ENCODE measurements around the gene TMEM229B. TPM values are rescaled to one million over a fixed set of nuclear protein-coding genes. Genes with fewer than 3 reads are reported as not detected.

The TMEM229B gene
- polyA plus RNA-seq, 1 donor from 2014 or later = 4.2 TPM

DNA sequence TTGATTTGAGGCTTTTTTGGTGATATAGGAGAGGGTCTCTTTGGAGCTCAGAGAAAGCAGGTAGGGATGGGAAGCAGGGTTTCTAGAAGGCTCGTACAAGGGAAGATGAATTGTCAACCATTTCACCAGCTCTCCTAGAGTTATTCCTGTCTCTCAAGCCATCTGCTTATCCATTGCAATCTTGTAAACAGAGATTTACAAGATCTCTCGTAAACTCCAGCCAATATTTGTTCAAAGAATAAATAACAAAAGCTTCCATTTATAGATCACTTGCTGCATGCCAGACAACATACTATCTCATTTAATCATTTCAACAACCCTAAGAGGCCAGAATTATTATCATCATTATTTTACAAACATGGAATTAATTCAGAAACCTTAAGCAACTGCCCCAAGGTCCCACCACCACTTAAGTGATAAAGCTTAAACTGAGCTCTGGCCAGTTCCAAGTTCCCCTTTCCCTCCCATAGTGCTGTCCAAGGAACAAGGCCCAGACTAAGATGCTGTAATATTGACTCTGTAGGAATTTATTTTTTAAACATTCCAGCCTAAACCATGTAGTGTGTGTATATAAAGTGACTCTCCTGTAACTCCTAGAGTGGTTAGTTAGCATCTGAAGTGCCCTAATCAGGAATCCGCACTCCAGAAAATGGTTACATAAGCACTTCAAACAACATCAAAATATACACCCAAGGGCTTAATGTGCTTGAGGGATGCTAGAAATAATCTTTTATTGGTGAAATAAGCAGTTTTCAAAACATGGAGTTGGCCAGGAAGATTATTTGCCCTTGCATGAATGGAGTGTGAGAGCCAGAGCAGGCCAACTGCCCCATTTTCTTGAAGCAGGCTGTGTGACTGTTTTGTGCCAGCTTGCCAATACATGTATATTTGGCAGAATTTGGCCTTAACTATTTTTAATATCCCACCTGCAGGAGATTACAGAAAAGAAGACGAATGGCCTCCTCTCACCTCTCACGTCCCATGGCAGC lies 41.7 kb upstream of the TMEM229B start:
- TF ChIP-seq POLR2AphosphoS5 (IDR thresholded peaks at IDR 0.05) (no peak), RAD21 (conservative IDR thresholded peaks at IDR 0.05) (no peak), EZH2 (IDR thresholded peaks at IDR 0.05; ENCODE audit: borderline replicate concordance, insufficient read depth, low read length, poor library complexity, severe bottlenecking) (no peak)
- no peaks in the 10 kb centered on the region for H3K36me3 ChIP-seq (ENCODE audit: insufficient read depth, low read length)
- no peaks in the 10 kb centered on the region for H3K9me3 ChIP-seq (ENCODE audit: low read length)
- H4K20me1 ChIP-seq (ENCODE audit: insufficient read depth) = no peaks in the 10 kb centered on the region
- no peaks in the 10 kb centered on the region for H3F3A ChIP-seq (ENCODE audit: insufficient read depth, low read length, poor library complexity, severe bottlenecking)
- no peak overlapping the region for H2AFZ ChIP-seq (ENCODE audit: low read depth, low read length)
- no peak overlapping the region for H3K27ac ChIP-seq (ENCODE audit: low read length)
- H3K27me3 ChIP-seq (ENCODE audit: insufficient read depth, low read depth, low read length) = no peaks in the 10 kb centered on the region
- no peak overlapping the region for H3K4me3 ChIP-seq (ENCODE audit: low read length)
- no peaks in the 10 kb centered on the region for H3K9me2 ChIP-seq (ENCODE audit: insufficient read depth, low read length)
- no peak overlapping the region for H3K9ac ChIP-seq (ENCODE audit: low read length)
- H3K4me2 ChIP-seq (ENCODE audit: low read length) = no peak overlapping the region
- H3K79me2 ChIP-seq (replicated peaks; ENCODE audit: insufficient read depth, low read length) = no peaks in the 10 kb centered on the region

DNA sequence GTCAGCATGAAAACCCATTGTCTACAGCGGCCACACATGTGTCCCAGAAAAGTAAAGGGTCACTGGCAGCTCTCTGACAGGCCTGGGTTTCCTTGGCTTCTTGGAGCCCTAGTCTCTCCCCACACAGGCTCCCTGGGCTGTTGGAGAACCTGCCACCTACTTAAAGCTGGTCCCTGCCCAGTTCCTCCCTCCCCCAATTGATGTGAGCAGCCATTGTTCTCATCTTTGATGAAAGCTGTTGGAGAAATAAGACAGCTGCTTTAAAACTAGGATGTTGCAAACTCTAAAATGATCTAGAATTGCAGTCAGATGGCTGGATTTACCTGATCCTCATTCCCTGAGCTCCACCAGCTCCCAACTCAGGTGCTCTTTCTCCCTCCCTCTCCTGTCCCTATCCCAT lies 39.8 kb upstream of the TMEM229B start:
- no peaks in the 10 kb centered on the region for H3K9me2 ChIP-seq (ENCODE audit: insufficient read depth, low read length)
- H3K36me3 ChIP-seq (ENCODE audit: insufficient read depth, low read length) = no peaks in the 10 kb centered on the region
- H3K4me3 ChIP-seq (ENCODE audit: low read length) = no peak overlapping the region
- H3K4me2 ChIP-seq (ENCODE audit: low read length) = no peak overlapping the region
- H3K27ac ChIP-seq (ENCODE audit: low read length) = no peak overlapping the region
- no peaks in the 10 kb centered on the region for H3K9me3 ChIP-seq (ENCODE audit: low read length)
- H3K27me3 ChIP-seq (ENCODE audit: insufficient read depth, low read depth, low read length) = no peaks in the 10 kb centered on the region
- TF ChIP-seq, protein P1, sequence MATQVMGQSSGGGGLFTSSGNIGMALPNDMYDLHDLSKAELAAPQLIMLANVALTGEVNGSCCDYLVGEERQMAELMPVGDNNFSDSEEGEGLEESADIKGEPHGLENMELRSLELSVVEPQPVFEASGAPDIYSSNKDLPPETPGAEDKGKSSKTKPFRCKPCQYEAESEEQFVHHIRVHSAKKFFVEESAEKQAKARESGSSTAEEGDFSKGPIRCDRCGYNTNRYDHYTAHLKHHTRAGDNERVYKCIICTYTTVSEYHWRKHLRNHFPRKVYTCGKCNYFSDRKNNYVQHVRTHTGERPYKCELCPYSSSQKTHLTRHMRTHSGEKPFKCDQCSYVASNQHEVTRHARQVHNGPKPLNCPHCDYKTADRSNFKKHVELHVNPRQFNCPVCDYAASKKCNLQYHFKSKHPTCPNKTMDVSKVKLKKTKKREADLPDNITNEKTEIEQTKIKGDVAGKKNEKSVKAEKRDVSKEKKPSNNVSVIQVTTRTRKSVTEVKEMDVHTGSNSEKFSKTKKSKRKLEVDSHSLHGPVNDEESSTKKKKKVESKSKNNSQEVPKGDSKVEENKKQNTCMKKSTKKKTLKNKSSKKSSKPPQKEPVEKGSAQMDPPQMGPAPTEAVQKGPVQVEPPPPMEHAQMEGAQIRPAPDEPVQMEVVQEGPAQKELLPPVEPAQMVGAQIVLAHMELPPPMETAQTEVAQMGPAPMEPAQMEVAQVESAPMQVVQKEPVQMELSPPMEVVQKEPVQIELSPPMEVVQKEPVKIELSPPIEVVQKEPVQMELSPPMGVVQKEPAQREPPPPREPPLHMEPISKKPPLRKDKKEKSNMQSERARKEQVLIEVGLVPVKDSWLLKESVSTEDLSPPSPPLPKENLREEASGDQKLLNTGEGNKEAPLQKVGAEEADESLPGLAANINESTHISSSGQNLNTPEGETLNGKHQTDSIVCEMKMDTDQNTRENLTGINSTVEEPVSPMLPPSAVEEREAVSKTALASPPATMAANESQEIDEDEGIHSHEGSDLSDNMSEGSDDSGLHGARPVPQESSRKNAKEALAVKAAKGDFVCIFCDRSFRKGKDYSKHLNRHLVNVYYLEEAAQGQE (IDR thresholded peaks at IDR 0.05; ENCODE audit: borderline replicate concordance) = no peak
- TF ChIP-seq EZH2 (IDR thresholded peaks at IDR 0.05; ENCODE audit: borderline replicate concordance, insufficient read depth, low read length, poor library complexity, severe bottlenecking) (no peak), SMC3 (conservative IDR thresholded peaks at IDR 0.05; ENCODE audit: poor library complexity) (no peak), TAF1 (IDR thresholded peaks at IDR 0.05; ENCODE audit: low read depth) (no peak), RAD21 (conservative IDR thresholded peaks at IDR 0.05) (no peak), EP300 (conservative IDR thresholded peaks at IDR 0.05; ENCODE audit: poor library complexity, severe bottlenecking) (no peak), MXI1 (conservative IDR thresholded peaks at IDR 0.05; ENCODE audit: poor library complexity, severe bottlenecking) (no peak), POLR2AphosphoS5 (IDR thresholded peaks at IDR 0.05) (no peak)
- TF ChIP-seq, protein P2, sequence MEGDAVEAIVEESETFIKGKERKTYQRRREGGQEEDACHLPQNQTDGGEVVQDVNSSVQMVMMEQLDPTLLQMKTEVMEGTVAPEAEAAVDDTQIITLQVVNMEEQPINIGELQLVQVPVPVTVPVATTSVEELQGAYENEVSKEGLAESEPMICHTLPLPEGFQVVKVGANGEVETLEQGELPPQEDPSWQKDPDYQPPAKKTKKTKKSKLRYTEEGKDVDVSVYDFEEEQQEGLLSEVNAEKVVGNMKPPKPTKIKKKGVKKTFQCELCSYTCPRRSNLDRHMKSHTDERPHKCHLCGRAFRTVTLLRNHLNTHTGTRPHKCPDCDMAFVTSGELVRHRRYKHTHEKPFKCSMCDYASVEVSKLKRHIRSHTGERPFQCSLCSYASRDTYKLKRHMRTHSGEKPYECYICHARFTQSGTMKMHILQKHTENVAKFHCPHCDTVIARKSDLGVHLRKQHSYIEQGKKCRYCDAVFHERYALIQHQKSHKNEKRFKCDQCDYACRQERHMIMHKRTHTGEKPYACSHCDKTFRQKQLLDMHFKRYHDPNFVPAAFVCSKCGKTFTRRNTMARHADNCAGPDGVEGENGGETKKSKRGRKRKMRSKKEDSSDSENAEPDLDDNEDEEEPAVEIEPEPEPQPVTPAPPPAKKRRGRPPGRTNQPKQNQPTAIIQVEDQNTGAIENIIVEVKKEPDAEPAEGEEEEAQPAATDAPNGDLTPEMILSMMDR (IDR thresholded peaks at IDR 0.05; ENCODE audit: poor library complexity, severe bottlenecking) = no peak
- H2AFZ ChIP-seq (ENCODE audit: low read depth, low read length) = no peak overlapping the region
- H3K9ac ChIP-seq (ENCODE audit: low read length) = no peak overlapping the region
- H3F3A ChIP-seq (ENCODE audit: insufficient read depth, low read length, poor library complexity, severe bottlenecking) = no peaks in the 10 kb centered on the region
- H4K20me1 ChIP-seq (ENCODE audit: insufficient read depth) = no peaks in the 10 kb centered on the region
- no peaks in the 10 kb centered on the region for H3K79me2 ChIP-seq (replicated peaks; ENCODE audit: insufficient read depth, low read length)

All from neural cell (in vitro differentiated cells).